ENCODE data around the gene RAD23B. TPM values are rescaled to one million over a fixed set of nuclear protein-coding genes. Genes with fewer than 3 reads are reported as not detected.

RAD23B gene
- total and polyA plus RNA-seq, 2 of the 13 experiments (the other 11 are each of a cell fraction or from before 2014, with no cell fraction given): 133 to 156 TPM

- TF ChIP-seq ZNF710 (CRISPR knock-in tag; IDR thresholded peaks at IDR 0.05; ENCODE audit: borderline replicate concordance) (peak; percentile 65; the same call in 1 of the 2 replicates), SATB2 (CRISPR knock-in tag; IDR thresholded peaks at IDR 0.05) (no peak), NFIC (IDR thresholded peaks at IDR 0.05; ENCODE audit: low read length) (no peak), ZNF607 (CRISPR knock-in tag; IDR thresholded peaks at IDR 0.05; ENCODE audit: borderline replicate concordance) (no peak), SP2 (CRISPR knock-in tag; IDR thresholded peaks at IDR 0.05) (no peak), ZNF143 (CRISPR knock-in tag; IDR thresholded peaks at IDR 0.05) (no peak), ZNF780A (CRISPR knock-in tag; IDR thresholded peaks at IDR 0.05) (no peak), ZBTB42 (CRISPR knock-in tag; IDR thresholded peaks at IDR 0.05) (no peak), ZNF264 (CRISPR knock-in tag; IDR thresholded peaks at IDR 0.05) (no peak), ZFYVE20 (CRISPR knock-in tag; IDR thresholded peaks at IDR 0.05; ENCODE audit: borderline replicate concordance, low read depth) (no peak), NFKBIZ (CRISPR knock-in tag; IDR thresholded peaks at IDR 0.05) (no peak), MIXL1 (CRISPR knock-in tag; IDR thresholded peaks at IDR 0.05) (peak; percentile 51; the same call in 1 of the 2 replicates), ZNF274 (CRISPR knock-in tag; IDR thresholded peaks at IDR 0.05) (peak; percentile 43; the same call in 1 of the 2 replicates), ASH2L (IDR thresholded peaks at IDR 0.05; ENCODE audit: insufficient read length, low read depth, low read length) (no peak), HNRNPL (IDR thresholded peaks at IDR 0.05; ENCODE audit: low read depth, low read length) (no peak), PHF8 (CRISPR knock-in tag; IDR thresholded peaks at IDR 0.05) (no peak), ZNF570 (CRISPR knock-in tag; IDR thresholded peaks at IDR 0.05; ENCODE audit: borderline replicate concordance) (no peak), GABPA (IDR thresholded peaks at IDR 0.05; ENCODE audit: low read depth, low read length) (no peak), GABPA (CRISPR knock-in tag; IDR thresholded peaks at IDR 0.05; ENCODE audit: low read depth) (no peak), ZFP91 (CRISPR knock-in tag; IDR thresholded peaks at IDR 0.05; ENCODE audit: borderline replicate concordance) (peak; percentile 50), SOX13 (IDR thresholded peaks at IDR 0.05) (no peak), SOX13 (CRISPR knock-in tag; conservative IDR thresholded peaks at IDR 0.05 in 1 of 2, IDR thresholded peaks at IDR 0.05 in 1 of 2) (no peak; a peak in 1 of 4 replicates), JUND (CRISPR knock-in tag; IDR thresholded peaks at IDR 0.05) (no peak), ZMAT3 (CRISPR knock-in tag; conservative IDR thresholded peaks at IDR 0.05) (no peak), ZNF484 (CRISPR knock-in tag; IDR thresholded peaks at IDR 0.05; ENCODE audit: borderline replicate concordance, low read depth) (no peak), MYNN (CRISPR knock-in tag; IDR thresholded peaks at IDR 0.05; ENCODE audit: low read depth) (no peak), SRSF9 (IDR thresholded peaks at IDR 0.05; ENCODE audit: borderline replicate concordance, insufficient read depth, low read depth, low read length, poor library complexity, severe bottlenecking) (no peak), ZNF33B (CRISPR knock-in tag; IDR thresholded peaks at IDR 0.05) (no peak), RARG (CRISPR knock-in tag; IDR thresholded peaks at IDR 0.05; ENCODE audit: low read depth) (no peak), FOXO1 (CRISPR knock-in tag; IDR thresholded peaks at IDR 0.05) (peak; percentile 33; the same call in 1 of the 2 replicates)
Measured at GRCh38 chr9:107340920-107341632, 58.0 kb downstream of the RAD23B start (continued).

Measured in HepG2 (cell line).